Osteoblast (primary cell): ENCODE measurements around the gene CACNA1D. TPM values are rescaled to one million over a fixed set of nuclear protein-coding genes. Genes with fewer than 3 reads are reported as not detected.

Source experiments
- DNase-seq: peaks from one replicate; pipeline ENCODE4 v3.0.0; 2011; ENCODE audit warnings: low spot score, mixed read lengths; ENCODE audit not compliant: insufficient read length; ENCODE audit errors: missing footprints
- H2AFZ ChIP-seq: 2 replicates; pipeline ENCODE4 v1.6.0; 2011; ENCODE audit warnings: mild to moderate bottlenecking, low read length
- H3K27ac ChIP-seq: 2 replicates; pipeline ENCODE4 v1.5.1; 2011; ENCODE audit warnings: mild to moderate bottlenecking, low read depth, low read length, moderate library complexity
- H3K27me3 ChIP-seq: 2 replicates; pipeline ENCODE4 v1.6.0; 2012; ENCODE audit warnings: mild to moderate bottlenecking, control low read depth, inconsistent platforms, low read length, moderate library complexity; ENCODE audit not compliant: insufficient read depth
- H3K36me3 ChIP-seq: 2 replicates; pipeline ENCODE4 v1.5.1; 2011; ENCODE audit warnings: mild to moderate bottlenecking, low read length, control low read depth, moderate library complexity; ENCODE audit not compliant: insufficient read depth
- H3K4me1 ChIP-seq: 2 replicates; pipeline ENCODE4 v1.5.1; 2011; ENCODE audit warnings: mild to moderate bottlenecking, low read length, control low read depth, moderate library complexity; ENCODE audit not compliant: insufficient read depth
- H3K4me2 ChIP-seq: 2 replicates; pipeline ENCODE4 v1.6.0; 2011; ENCODE audit warnings: mild to moderate bottlenecking, low read length; ENCODE audit not compliant: insufficient read depth
- H3K4me3 ChIP-seq: fragments of 200-600 bp; sonication (generic); 3 replicates; pipeline ENCODE4 v1.5.1; 2012; ENCODE audit warnings: mild to moderate bottlenecking, low read length, inconsistent platforms; ENCODE audit not compliant: insufficient read depth
- H3K79me2 ChIP-seq: 2 replicates; pipeline ENCODE4 v1.6.0; 2012; ENCODE audit warnings: mild to moderate bottlenecking, low read length, control low read depth, inconsistent platforms; ENCODE audit not compliant: insufficient read depth
- H3K9me3 ChIP-seq: 2 replicates; pipeline ENCODE4 v1.5.1; 2011; ENCODE audit warnings: low read depth, low read length, control low read depth
- H4K20me1 ChIP-seq: 2 replicates; pipeline ENCODE4 v1.6.0; 2012; ENCODE audit warnings: mild to moderate bottlenecking, low read length, control low read depth; ENCODE audit not compliant: insufficient read depth
- CTCF ChIP-seq: IDR thresholded peaks from 2 replicates; pipeline ENCODE4 v1.5.1; 2011; ENCODE audit warnings: mild to moderate bottlenecking, low read depth, low read length, moderate library complexity; ENCODE audit errors: extremely low read depth
- total RNA-seq: library from RNA; depleted of rRNA; stranded (reverse); fragments of >200 nt; gene quantifications from 2 replicates; pipeline ENCODE4 v1.2.3, GENCODE V29; 2012

CACNA1D gene
- total RNA-seq, 1 donor = under 0.01 TPM

GRCh38 chr3:53780171-53780570 is 285.8 kb downstream of the CACNA1D start:
- H3K36me3 ChIP-seq = no peaks in the 10 kb centered on the region
- DNase-seq = no peak
- no peak for TF ChIP-seq CTCF
- no peaks in the 10 kb centered on the region for H3K79me2 ChIP-seq
- H2AFZ ChIP-seq = no peak overlapping the region
- H3K27me3 ChIP-seq = peaks cover 3% of the 10 kb centered on the region
- no peak overlapping the region for H3K4me2 ChIP-seq
- H3K4me3 ChIP-seq = no peak overlapping the region
- H3K27ac ChIP-seq = no peak overlapping the region
- H3K4me1 ChIP-seq = peaks cover 19% of the 10 kb centered on the region
- no peaks in the 10 kb centered on the region for H4K20me1 ChIP-seq
- no peaks in the 10 kb centered on the region for H3K9me3 ChIP-seq

DNA sequence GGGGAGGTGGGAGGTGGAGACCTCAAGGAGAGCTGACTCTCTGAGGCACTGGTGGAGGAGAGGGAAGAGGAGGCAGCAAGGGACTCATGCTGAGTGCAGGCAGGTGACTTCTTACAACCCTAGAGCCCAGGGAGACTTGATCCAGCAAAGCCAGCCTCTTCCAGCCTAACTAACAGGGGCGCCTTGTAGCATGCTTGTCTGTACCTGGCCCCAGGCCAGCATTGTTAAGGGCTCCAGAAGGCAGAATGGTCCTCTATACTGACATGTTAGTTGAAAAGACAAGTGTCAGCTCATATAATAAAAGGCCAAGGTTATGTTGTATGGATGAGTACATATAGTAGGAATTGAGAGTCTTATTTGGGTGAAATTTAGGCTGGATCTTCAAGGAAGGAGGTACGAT is 286.4 kb downstream of the CACNA1D start:
- no peaks in the 10 kb centered on the region for H3K36me3 ChIP-seq
- no peak for TF ChIP-seq CTCF
- H2AFZ ChIP-seq = no peak overlapping the region
- H4K20me1 ChIP-seq = no peaks in the 10 kb centered on the region
- no peak overlapping the region for H3K4me3 ChIP-seq
- H3K9me3 ChIP-seq = no peaks in the 10 kb centered on the region
- no peak for DNase-seq
- H3K27me3 ChIP-seq = peaks cover 5% of the 10 kb centered on the region
- H3K79me2 ChIP-seq = no peaks in the 10 kb centered on the region
- no peak overlapping the region for H3K4me2 ChIP-seq
- no peak overlapping the region for H3K27ac ChIP-seq
- H3K4me1 ChIP-seq = peaks cover 16% of the 10 kb centered on the region

GRCh38 chr3:53787016-53787415 is 292.6 kb downstream of the CACNA1D start:
- TF ChIP-seq CTCF = no peak
- Histone ChIP-seq H3K4me2 (no peak overlapping the region), H4K20me1 (no peaks in the 10 kb centered on the region), H2AFZ (no peak overlapping the region), H3K27ac (no peak overlapping the region), H3K36me3 (no peaks in the 10 kb centered on the region), H3K79me2 (no peaks in the 10 kb centered on the region), H3K4me3 (no peak overlapping the region), H3K4me1 (no peaks in the 10 kb centered on the region), H3K27me3 (peaks cover 35% of the 10 kb centered on the region), H3K9me3 (no peaks in the 10 kb centered on the region)
- no peak for DNase-seq

GRCh38 chr3:53788038-53788437 is 293.6 kb downstream of the CACNA1D start:
- no peaks in the 10 kb centered on the region for H3K9me3 ChIP-seq
- peaks cover 35% of the 10 kb centered on the region for H3K27me3 ChIP-seq
- no peak overlapping the region for H3K27ac ChIP-seq
- H3K79me2 ChIP-seq = no peaks in the 10 kb centered on the region
- no peak overlapping the region for H2AFZ ChIP-seq
- no peak overlapping the region for H3K4me2 ChIP-seq
- no peaks in the 10 kb centered on the region for H3K36me3 ChIP-seq
- TF ChIP-seq CTCF = no peak
- no peaks in the 10 kb centered on the region for H3K4me1 ChIP-seq
- H3K4me3 ChIP-seq = no peak overlapping the region
- DNase-seq = no peak
- no peaks in the 10 kb centered on the region for H4K20me1 ChIP-seq
